MCF 10A (cell line): Measurements from ENCODE around the gene LAMB1. TPM values are rescaled to one million over a fixed set of nuclear protein-coding genes. Genes with fewer than 3 reads are reported as not detected.
"Not testable (repeated sequence)": the region's sequence is repeated elsewhere in the genome, so short reads cannot be mapped to it uniquely, and the experiment has no call there.

Source experiments
- BruUV-seq: library from RNA; stranded (reverse); fragments of 400-500 nt; replicated peaks from 2 replicates; lab custom pipeline; 2021; lab: Mats Ljungman, UMichigan
- CTCF ChIA-PET: fragments of 300-600 bp; sonication (Branson Sonifier 250); formaldehyde crosslinking; extraction: SDS; loops from one replicate; lab custom pipeline; 2021; ENCODE audit warnings: antibody characterized with exemption, inconsistent platforms; lab: Yijun Ruan, JAX
- POLR2A ChIA-PET: fragments of 300-600, 350-650 bp; sonication (Branson Sonifier 250); formaldehyde crosslinking; extraction: SDS; loops from one replicate; lab custom pipeline; 2020; ENCODE audit warnings: antibody characterized with exemption, inconsistent platforms; lab: Yijun Ruan, JAX
- DNase-seq: peaks from one replicate; pipeline ENCODE4 v3.0.0-alpha.2; 2018; ENCODE audit not compliant: unreplicated experiment
- H3K27ac Mint-ChIP-seq: one replicate; pipeline ENCODE4 v1.8.0; 2022; ENCODE audit warnings: mild to moderate bottlenecking, low read depth, mixed read lengths; ENCODE audit not compliant: unreplicated experiment
- H3K27me3 Mint-ChIP-seq: one replicate; pipeline ENCODE4 v1.8.0; 2022; ENCODE audit warnings: mixed read lengths; ENCODE audit not compliant: insufficient read depth, unreplicated experiment
- H3K36me3 Mint-ChIP-seq: one replicate; pipeline ENCODE4 v1.8.0; 2022; ENCODE audit warnings: mild to moderate bottlenecking, moderate library complexity, mixed read lengths; ENCODE audit not compliant: insufficient read depth, unreplicated experiment
- H3K4me1 Mint-ChIP-seq: one replicate; pipeline ENCODE4 v1.8.0; 2022; ENCODE audit warnings: mixed read lengths; ENCODE audit not compliant: insufficient read depth, unreplicated experiment
- H3K4me3 Mint-ChIP-seq: one replicate; pipeline ENCODE4 v1.8.0; 2022; ENCODE audit warnings: mild to moderate bottlenecking, moderate library complexity, mixed read lengths; ENCODE audit not compliant: unreplicated experiment
- H3K9me3 Mint-ChIP-seq: one replicate; pipeline ENCODE4 v1.8.0; 2022; ENCODE audit warnings: mixed read lengths; ENCODE audit not compliant: unreplicated experiment
- intact Hi-C: fragments of 100-400 bp; cut with micrococcal nuclease; formaldehyde crosslinking; loops from 2 replicates; pipeline ENCODE4 v1.14.1; 2022
- total RNA-seq: library from RNA; stranded (reverse); gene quantifications from 2 replicates; pipeline ENCODE4 v1.2.3, GENCODE V29; 2022
- TF ChIP-seq, protein P1 (sequence below): fragments of 200-600 bp; IDR thresholded peaks from one replicate; pipeline ENCODE4 v1.8.0; 2022; ENCODE audit warnings: antibody characterized with exemption, mild to moderate bottlenecking; ENCODE audit not compliant: unreplicated experiment

LAMB1 gene
- total RNA-seq, 1 experiment from 2014 or later, result 275 TPM

DNA sequence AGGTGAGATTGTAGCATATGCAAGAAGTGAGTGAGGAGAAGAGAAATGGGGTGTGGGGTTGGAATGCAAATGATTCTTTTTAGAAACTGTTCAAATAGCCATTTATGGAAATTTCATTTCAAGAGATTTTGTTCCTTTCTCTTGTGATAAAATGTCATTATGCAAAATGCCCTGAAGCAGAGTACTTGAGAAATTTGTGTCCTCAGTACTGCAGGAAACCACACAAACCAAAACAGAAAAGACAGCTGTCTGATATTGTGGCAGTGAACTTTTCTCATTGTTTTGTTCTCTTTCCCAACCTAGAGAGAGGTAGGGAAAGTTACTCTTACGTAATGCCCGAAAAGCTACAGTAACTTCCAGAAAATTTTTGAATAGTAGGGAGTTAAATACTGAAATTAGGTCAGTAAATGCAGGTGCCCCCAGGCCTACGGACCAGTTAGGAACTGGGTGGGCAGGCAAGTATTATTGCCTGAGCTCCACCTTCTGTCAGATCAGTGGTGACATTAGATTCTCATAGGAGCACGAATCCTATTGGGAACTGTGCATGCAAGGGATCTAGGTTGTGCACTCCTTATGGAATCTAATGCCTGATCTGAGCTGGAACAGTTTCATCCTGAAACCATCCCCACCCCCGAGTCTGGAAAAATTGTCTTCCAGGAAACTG is 78.0 kb downstream of the LAMB1 start:
- peak; percentile 74 for DNase-seq
- Mint-ChIP-seq H3K27ac (peak overlapping the region; percentile 73), H3K9me3 (no peaks in the 10 kb centered on the region), H3K4me1 (peaks cover 15% of the 10 kb centered on the region), H3K36me3 (no peaks in the 10 kb centered on the region), H3K4me3 (no peak overlapping the region), H3K27me3 (no peaks in the 10 kb centered on the region)
- TF ChIP-seq, protein P1, sequence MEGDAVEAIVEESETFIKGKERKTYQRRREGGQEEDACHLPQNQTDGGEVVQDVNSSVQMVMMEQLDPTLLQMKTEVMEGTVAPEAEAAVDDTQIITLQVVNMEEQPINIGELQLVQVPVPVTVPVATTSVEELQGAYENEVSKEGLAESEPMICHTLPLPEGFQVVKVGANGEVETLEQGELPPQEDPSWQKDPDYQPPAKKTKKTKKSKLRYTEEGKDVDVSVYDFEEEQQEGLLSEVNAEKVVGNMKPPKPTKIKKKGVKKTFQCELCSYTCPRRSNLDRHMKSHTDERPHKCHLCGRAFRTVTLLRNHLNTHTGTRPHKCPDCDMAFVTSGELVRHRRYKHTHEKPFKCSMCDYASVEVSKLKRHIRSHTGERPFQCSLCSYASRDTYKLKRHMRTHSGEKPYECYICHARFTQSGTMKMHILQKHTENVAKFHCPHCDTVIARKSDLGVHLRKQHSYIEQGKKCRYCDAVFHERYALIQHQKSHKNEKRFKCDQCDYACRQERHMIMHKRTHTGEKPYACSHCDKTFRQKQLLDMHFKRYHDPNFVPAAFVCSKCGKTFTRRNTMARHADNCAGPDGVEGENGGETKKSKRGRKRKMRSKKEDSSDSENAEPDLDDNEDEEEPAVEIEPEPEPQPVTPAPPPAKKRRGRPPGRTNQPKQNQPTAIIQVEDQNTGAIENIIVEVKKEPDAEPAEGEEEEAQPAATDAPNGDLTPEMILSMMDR, result no peak
- no TSS peak for BruUV-seq
- intact Hi-C loops, result no loop called here
- ChIA-PET POLR2A (interaction anchor here (0.6 to 2.4 kb wide), 16 partner anchors 8 to 220 kb away, joined by 3 to 13 read pairs (median 3); no protein-coding TSS in a partner anchor), CTCF (interaction anchor here (1.3 to 1.6 kb wide), 2 partner anchors 8 to 222 kb away, joined by 4 to 6 read pairs; no protein-coding TSS in a partner anchor)

DNA sequence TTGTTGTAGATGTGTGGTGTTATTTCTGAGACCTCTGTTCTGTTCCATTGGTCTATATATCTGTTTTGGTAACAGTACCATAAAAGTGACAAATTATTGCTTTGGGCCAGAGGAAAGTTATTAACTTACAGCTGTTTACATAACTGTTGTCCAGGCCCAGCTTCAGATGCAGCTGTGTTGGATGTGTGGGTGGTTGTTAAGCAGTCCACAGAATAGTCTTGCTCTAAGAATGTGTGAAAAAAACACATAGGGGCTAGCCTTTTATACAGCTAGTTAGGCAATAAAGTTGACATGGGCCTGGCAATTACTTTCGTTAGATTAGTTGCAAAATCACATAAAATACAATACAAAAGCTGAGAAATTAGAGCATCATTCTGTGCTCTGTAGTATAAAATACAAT is 80.1 kb downstream of the LAMB1 start:
- no peak for DNase-seq
- H3K36me3 Mint-ChIP-seq, result no peaks in the 10 kb centered on the region
- peak overlapping the region; percentile 73 for H3K27ac Mint-ChIP-seq
- H3K4me3 Mint-ChIP-seq, result no peak overlapping the region
- no peaks in the 10 kb centered on the region for H3K9me3 Mint-ChIP-seq
- peaks cover 22% of the 10 kb centered on the region for H3K4me1 Mint-ChIP-seq
- BruUV-seq, result no TSS peak
- intact Hi-C loops, result no loop called here
- no peaks in the 10 kb centered on the region for H3K27me3 Mint-ChIP-seq
- ChIA-PET CTCF (interaction anchor here (2.8 kb wide), 1 partner anchor 94 kb away, joined by 9 read pairs; no protein-coding TSS in a partner anchor), POLR2A (interaction anchor here (0.6 to 2.0 kb wide), 11 partner anchors 10 to 143 kb away, joined by 3 to 8 read pairs (median 4); no protein-coding TSS in a partner anchor)
- TF ChIP-seq, protein P1, result no peak

DNA sequence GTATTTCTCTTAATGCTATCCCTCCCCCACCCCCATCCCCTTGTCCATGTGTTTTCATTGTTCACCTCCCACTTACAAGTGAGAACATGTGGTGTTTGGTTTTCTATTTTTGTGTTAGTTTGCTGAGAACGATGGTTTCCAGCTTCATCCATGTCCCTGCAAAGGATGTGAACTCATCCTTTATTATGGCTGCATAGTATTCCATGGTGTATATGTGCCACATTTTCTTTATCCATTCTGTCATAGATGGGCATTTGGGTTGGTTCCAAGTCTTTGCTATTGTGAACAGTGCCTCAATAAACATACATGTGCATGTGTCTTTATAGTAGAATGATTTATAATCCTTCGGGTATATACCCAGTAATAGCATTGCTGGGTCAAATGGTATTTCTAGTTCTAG is 81.1 kb downstream of the LAMB1 start:
- H3K36me3 Mint-ChIP-seq, intact Hi-C loops, BruUV-seq, H3K9me3 Mint-ChIP-seq, H3K27ac Mint-ChIP-seq, DNase-seq, H3K27me3 Mint-ChIP-seq, H3K4me3 Mint-ChIP-seq: not testable (repeated sequence)
- ChIA-PET POLR2A (interaction anchor here (0.7 to 1.5 kb wide), 4 partner anchors 10 to 80 kb away, joined by 3 to 4 read pairs (median 3); no protein-coding TSS in a partner anchor), CTCF (interaction anchor here (0.6 to 2.8 kb wide), 4 partner anchors 32 to 166 kb away, joined by 3 to 9 read pairs (median 4); no protein-coding TSS in a partner anchor)
- peaks cover 29% of the 10 kb centered on the region for H3K4me1 Mint-ChIP-seq

DNA sequence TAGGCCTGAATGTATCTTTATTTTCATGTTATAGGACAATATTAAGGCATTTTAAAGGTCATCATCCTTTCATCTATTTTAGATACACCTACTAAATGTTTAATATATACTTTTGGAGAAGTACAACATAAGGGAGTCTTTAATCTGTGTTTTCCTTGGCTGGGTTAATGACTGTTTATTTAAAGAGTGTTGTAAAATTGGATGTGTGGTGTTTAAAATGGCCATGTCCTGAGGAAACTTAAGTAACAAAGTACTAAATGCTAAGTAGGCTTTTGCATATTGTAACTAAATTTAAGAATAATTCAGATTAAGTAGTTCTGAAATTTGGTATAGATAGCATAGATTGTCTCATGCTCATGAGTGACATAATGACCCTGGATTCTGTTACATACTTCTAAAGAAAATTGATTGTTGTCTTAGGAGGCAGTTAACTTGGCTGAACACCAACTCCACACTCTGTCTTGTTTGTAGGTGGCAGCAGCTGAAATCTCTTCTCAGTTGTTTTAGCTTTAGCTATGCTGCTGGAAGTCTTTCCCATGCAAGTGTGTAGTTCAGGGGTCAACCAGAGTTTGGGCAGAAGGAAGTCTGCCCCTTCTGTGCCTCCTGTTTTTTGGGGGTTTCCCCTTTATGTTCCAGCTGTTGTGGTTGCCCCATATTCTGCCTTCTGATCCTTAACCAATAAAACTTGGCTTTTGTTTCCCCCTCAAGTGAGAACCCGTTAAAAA is 82.8 kb downstream of the LAMB1 start:
- no peaks in the 10 kb centered on the region for H3K9me3 Mint-ChIP-seq
- ChIA-PET POLR2A (interaction anchor here (0.6 to 1.4 kb wide), 10 partner anchors 9 to 93 kb away, joined by 3 to 6 read pairs (median 3); no protein-coding TSS in a partner anchor), CTCF (no interaction called here)
- peaks cover 17% of the 10 kb centered on the region for H3K36me3 Mint-ChIP-seq
- TF ChIP-seq, protein P1, result no peak
- peaks cover 21% of the 10 kb centered on the region for H3K4me1 Mint-ChIP-seq
- BruUV-seq, result no TSS peak
- DNase-seq, result peak; percentile 21
- intact Hi-C loops, result no loop called here
- no peak overlapping the region for H3K4me3 Mint-ChIP-seq
- no peaks in the 10 kb centered on the region for H3K27me3 Mint-ChIP-seq
- H3K27ac Mint-ChIP-seq, result peak overlapping the region; percentile 46
